ENCODE data around the gene LSMEM2.
"Not testable (repeated sequence)": the region's sequence is repeated elsewhere in the genome, so short reads cannot be mapped to it uniquely, and the experiment has no call there.

LSMEM2 gene

DNA sequence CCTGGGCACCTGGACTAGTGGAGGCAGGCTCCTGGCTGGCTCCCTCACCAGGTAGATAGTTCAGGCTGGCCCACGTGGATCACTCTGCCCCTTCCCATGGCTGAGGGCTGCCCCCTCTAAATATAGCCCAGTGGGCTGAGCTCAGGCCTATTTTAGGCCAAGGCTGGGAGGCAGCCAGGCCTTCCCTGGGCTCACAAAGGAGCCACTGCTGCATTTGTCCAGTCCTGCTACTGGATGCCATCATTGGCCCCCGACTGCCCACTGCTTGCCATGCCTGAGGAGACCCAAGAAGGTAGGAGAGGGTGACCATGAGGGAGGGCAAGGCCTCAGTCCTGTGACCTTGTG lies at the start of gene LSMEM2:
Gene LSMEM2, plus strand, starts transcription at position 208 of the 345 bp plus-strand sequence. Its CDS starts 27 bp downstream, at position 235.
- DNase-seq, result no peak

DNA sequence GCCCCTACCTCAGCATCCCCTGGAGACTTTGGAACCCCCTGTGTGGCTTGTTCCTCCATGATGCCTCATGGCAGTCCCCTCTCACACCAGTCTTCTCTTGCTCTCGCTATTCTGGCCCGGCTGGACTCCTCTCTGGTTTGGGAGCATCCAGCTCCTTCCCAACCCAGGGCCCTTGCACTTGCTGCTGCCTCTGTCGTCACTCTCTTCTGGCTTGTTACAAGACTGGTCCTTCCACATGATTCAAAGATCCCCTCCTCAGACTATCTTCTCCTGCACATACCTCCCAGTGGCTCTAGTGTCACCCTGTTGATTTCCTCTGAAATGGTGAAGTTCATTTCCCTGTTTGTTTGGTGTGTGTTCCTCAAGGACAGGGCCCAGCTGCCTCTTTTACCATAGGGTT lies 49.4 kb upstream of the LSMEM2 start:
- DNase-seq, result no peak

DNA sequence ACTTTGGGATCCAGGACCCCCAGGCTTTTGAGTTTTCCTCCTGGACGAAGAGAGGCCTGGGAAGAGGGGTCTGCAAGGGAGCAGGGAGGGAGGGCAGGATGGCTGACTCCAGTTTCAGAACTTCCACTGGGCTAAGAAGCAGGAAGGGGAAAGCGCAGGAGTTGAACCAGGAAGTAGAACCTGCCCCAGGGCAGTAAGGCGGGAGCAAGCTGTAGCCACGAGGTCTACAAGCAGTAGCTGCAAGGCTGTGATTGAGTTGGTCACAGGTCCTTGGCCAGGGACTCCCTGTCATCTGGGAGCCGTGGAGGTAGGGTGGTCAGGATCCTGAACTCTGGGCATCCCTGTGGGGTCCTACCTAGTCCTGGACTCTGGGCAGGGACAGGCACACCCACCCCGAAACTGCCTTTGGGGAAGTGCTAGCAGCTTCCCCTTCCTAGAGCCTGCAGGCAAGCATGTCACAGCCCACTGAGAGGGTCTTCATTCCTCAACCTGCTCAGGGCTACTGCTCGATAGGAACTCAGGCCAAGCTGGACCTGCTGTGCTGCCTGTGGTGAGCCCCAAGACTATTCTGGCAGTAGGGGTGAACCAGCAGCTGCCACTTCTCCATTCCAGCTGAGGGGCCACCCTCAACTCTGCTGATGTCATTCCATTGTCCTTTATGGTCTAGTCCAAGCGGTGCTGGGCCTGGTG lies 48.6 kb upstream of the LSMEM2 start:
- DNase-seq, result no peak

DNA sequence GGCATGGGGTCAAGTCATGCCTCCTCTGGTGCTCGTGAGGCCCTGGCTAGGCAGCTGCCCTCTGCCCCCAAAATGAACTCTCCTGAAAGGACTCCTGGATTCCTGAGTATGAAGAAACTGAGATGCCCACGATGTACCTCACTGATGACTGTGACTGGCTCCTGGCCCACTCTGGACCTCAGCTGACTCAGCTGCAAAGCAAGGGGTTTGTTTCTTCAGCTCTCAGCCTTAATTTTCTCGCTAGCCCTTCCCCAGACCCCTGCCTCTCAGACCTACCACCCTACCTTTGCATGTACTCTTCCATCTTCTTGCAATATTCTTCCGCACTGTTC lies 48.1 kb upstream of the LSMEM2 start:
- no peak for DNase-seq

DNA sequence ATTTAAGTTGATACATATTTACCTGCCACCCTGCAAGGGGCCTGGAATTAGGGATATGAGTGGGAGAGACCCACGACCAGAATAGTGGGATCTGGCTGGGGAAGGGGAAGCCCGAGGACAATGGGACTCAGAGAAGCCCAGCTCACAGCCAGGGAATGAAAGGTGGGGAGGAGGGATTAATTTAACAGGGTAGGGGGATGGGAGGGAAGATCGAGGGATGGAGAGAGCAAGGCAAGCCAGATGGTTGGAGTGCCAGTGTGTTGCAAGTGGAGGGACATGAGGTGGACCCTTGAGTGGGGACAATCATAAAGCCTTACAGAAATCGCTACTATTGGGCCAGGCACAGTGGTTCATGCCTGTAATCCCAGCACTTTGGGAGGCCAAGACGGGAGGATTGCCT lies 47.3 kb upstream of the LSMEM2 start:
- DNase-seq, result no peak

DNA sequence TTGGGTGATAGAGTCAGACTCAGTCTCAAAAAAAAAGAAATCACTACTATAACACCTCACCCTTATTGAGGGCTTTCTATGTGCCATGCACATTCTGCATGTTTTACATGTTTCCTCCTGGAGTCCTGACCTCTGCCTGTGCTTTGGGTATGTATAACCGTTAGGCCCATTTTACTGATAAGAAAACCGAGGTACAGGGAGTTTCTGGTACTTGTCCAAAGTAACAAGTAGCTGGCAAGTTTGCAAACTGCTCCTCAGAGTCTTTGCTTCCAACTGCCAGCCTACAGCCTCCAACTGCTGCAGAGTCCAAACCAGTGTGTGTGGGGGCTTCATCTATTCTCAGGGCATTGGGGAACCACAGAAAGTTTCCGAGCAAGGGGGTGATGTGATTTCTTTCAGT lies 46.6 kb upstream of the LSMEM2 start:
- DNase-seq, result no peak

DNA sequence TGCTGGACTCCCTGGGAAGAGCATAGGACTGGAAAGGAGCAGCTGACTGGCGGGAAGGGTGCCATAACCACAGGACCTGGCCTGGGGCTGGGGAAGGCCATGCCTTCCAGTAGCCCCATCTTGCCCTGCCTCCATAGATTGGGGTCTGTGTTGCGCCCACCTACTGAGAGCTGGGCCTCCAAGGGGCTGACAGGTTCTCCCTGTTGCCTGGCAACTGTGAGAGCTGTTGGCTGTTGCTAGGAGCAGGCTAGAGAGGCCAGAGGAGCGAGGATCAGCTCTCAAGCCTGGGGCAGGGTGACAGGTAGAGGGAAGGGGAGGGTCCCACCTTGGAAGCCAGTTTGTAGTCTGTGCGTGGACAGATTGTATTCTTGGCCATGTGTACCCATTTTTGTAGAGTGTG lies 45.7 kb upstream of the LSMEM2 start:
- no peak for DNase-seq

DNA sequence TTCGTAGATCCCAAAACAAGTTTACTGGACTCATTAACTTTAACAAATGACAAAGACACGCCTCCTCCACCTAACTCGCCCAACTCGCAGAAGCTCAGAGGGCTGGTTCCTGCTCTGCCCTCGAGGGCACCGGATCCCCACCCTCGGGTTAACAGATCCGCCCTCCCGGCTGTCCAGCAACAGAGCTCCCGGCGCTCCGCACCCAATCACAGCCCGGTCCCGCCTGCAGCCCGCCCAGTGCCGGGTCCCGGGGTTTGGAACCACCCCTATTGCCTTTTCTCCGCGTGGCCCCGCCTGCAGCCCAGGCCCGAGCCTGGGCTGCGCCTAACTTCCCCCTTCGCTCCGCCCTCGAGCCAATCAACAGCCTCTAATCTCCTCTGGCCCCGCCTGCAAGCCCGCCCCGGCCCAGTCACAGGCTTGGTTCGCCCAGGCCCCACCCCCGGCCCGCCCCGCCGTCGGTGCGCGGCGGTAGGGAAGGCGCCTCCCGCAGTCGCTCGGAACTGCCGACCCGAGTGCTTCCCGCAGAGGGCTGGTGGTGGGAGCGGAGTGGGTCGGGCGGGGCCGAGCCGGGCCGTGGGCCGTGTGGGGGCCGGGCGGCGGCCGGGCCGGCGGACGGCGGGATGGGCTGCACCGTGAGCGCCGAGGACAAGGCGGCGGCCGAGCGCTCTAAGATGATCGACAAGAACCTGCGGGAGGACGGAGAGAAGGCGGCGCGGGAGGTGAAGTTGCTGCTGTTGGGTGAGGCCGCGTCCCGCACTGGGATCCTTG lies 43.0 kb upstream of the LSMEM2 start, which contains the start of gene GNAI2:
Gene GNAI2, plus strand, starts transcription at position 489 of the 768 bp plus-strand sequence. Its CDS starts 132 bp downstream, at position 621.
- DNase-seq, result peak; percentile 100

DNA sequence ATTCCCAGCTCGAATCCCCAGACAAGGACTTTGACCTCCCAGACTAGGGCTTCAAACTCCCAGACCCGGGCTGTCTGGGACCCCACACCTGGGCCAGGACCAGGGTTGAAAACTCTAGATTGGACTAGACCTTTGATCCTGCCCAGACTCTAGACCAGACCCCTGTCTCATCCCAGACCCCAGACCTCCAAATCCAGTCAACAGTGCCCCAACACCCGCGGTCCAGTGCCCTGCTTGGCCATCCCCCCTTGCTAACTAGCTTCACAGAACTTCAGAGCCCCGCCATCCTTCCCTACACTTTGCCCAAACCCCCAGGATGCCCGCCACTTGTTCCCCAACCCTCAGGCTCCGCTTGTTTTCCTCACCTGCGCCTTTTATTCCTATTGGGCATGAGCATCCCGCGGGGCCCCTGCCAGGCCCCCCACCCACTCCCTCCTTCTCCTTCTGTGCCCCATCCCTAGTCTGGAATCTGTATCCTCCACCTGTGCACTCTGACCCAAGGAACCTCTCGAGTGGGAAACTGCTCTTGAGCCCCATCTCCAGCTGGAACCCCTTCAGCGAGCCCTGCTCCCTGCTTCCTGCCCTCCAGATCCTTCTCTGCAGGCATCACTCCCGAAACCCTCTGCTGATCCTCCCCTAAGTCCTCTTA lies 42.3 kb upstream of the LSMEM2 start:
- no peak for DNase-seq

DNA sequence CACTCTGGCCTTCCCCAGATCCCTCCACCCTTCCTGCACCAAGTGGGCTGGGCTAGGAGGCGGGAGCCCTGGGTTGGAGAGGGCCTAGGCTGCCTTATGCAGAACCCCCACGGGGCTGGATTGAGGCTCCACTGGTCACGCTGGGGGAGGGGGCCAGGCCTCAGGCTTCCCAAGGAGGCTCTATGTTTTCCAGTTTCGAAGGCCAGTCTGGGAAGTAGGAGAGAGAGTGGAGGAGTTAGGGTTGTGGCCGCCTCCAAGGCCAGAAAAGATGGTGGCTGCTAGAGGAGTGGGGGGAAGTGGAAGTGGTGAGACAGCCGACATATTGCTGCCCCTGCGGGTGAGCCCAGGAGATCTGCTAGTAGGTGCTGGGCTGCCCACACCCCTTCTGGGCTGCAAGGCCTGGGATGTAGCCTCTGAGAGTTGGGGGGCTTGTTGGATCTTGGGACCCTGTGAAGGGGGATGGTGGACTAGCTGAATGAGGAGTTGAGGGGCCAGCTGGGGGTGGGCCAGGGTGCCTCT lies 41.7 kb upstream of the LSMEM2 start:
- DNase-seq, result no peak

DNA sequence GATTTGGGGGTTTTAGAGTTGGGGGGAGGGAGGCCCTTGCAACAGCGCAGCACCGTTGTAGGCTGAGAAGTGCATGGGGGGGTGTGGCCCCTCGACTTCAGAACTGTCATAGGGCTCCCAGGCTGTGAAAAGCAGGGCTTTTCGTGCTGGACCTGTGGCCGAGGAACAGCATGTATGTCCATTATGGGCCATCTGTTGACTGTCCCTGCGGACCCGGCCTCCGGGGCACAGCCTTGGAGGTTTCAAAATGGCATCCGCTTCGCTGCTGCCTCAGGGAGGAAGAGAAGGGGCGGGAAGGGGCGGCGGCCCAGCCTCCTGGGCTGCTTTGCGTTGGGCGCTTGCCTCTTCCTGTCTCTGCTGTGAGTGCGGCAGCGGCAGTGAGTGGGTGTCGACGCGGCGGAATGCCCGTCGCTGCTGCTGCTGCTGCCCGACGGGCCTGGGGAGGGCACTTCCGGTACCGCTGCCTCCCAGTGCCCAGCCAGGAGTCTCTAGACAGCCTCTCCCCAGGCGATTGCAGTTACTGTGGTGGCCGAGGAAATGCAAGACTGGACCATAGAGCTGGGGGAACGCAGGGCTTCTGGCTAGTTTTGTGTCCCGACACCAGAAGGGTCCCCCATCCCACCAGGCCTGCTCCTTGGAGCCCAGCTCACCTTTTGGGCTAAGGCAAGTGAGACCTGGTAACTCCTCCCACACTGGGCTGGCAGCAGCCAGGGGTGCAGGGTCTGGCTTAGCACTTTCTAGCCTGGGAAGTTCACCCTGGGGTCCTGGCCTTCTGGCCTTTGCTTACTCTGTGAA lies 40.9 kb upstream of the LSMEM2 start:
- peak; percentile 95 for DNase-seq

DNA sequence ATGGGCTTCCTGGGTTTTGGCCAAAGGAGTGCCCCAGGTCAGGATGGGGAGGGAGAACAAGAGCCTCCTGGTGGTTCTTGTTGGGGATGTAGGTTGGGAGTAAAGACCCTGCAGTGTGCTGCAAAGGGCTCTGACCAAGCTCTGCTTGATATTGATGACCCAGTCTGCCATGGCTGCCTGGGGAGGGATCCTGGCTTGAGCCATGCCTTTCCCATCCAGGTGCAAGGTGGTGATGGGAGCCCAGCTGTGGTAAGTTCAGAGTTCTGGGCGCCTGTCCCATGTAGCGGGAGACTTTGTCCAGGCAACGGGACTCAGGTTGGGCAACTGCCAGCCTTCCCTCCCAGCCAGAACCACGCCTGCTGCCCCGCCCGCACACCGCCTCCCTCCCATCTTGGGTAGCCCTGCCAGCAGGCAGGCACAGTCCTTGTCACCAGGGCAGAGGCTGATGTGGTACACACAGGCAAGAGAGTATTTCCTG lies 40.3 kb upstream of the LSMEM2 start:
- DNase-seq, result no peak

DNA sequence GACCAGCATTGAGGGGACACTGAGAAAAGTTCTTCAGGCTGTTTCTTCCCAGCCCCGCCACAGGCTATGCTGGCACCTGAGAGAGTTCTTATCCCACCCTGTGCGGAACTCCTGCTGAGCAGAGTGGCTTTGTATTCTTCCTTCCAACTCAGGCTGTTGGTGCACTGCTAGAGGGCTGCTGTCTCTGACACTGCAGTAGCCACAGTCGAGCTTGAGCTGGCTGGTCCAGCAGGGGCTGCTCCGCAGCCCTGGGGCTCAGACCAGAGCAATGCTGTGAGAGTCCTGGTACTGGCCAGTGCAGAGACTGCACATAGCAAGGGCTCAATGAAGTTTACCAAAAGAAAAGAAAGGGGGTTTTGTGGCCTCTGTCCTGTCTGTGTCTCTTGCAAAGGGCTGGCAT lies 39.2 kb upstream of the LSMEM2 start:
- DNase-seq, result no peak

DNA sequence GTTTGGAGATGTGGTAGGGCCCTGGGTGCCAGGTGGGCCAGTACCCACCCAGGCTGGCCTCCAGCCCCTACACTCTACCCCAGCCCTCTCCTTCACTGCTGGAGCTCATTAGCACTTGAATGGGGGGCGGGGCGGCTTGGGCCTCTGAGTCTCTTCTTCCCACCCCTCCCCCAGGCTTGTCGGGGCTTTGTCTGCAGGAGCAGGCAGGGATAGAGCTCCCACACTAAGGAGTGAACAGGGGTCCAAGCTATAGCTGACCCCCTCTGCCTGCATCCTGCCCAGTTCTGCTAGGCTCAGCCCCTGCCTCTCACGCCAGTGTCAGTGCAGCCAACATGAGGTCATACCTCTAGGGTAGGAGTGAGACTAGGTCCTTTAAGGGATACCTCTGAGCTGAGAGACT lies 37.7 kb upstream of the LSMEM2 start:
- DNase-seq, result no peak

DNA sequence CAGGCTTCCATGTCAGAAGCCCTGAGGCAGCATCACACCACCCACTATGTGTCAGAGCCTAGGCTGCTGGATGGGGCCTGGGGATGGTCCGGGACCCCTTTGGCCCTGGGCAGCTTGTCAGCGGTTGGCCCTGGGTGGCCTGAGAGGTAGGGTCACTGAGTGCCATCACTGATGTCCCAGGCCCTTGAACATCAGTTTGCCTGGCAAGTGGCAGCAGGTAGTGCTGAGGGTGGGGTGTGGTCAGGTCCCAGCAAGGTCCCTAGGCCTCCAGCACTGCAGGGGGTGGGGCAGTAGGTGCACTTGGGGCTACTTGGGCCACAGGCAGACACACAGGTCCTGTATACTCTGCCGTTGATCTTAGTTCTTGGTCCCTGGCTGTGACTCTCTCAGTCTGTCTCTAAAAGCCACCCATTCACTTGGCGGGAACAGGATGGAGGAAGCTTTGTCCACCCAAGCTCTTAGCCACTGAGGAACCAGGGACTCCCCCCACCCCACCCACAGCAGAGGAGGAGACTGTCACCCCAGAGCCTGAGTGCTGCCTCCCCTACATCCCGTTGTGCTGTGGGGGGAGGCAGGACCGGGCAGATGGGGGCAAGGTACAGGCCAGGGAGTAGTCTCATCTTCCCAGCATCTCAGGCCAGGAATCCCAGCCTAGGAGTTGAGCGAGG lies 37.0 kb upstream of the LSMEM2 start:
- no peak for DNase-seq

DNA sequence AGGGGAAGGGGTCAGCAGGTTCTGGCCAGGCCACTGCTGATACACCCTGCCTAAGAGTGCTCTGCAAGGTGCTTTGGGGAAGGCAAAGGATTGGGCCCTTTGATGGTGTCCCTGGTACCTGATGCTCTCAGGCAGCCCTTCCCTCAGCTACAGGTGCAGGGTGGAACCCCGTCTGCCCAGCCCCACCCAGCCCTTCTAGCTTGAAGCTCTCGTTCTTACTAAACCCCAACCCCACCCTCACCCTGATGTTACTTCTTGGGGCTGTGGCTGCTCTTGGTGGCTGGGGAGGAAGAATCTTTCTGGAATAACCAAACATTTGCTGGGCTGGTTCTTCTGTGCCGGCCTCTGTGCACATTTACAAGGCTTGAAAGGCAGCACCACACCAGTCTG lies 36.5 kb upstream of the LSMEM2 start:
- no peak for DNase-seq

DNA sequence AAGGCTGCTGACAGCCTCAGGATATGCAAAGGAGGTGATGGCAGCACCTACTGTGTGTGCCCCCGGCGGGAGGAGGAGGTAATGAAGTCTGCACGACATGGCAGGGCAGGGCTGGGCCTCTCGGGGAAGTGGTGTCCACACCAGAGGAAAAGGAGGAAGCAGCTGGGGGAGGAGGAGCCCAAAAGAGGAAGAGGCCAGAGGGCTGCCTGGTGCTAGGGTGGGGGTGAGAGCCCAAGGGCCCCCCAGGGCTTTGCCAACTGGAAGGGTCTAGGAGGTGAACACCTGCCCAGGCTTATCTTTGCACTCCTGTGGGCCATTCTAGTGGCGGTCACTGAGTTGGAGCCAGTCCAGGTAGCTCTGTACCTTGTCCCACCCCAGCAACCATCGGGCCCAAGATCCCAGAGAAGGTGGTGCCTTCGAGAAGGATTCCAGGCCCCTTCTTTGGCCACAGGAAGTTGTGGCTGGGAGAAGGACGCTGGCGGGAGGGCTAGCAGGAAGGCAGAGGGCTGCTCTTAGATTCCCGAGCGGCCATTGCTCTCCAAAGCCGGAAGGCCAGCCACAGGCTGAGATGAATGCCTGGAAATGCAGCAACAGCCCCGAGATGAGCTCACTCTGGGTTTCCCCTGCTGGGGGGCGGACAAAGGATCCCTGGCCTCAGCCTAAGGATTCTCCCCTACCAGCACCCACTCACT lies 35.9 kb upstream of the LSMEM2 start:
- DNase-seq, result no peak

DNA sequence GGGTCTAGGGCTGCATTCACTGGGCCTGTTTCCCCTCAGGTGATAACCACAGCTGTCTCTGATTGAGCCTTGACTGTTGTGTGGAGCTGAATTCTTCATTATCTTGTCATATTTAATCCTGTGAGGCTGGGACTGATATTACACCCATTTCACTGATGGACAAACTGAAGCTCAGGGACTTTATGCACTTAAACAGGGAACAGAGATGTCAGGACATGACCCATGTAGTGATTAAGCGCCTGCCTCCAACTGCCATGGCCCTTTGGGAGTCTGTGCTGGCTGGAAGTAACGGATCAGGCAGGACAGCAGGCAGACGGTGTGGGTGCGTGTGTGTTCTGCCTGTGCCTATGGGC lies 35.4 kb upstream of the LSMEM2 start:
- DNase-seq, result no peak

DNA sequence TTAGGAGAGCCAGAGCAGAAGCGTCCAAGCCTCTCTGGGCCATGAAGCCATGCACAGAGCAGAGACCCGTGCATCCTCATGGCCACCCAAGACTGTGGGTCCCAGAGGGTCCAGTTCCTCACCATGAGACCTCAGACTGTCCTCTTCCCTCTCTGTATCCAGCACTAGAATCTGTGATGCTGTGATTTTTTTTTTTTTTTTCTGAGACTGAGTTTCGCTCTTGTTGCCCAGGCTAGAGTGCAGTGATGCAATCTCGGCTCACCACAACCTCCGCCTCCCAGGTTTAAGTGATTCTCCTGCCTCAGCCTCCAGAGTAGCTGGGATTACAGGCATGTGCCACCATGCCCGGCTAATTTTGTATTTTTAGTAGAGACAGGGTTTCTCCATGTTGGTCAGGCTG lies 34.1 kb upstream of the LSMEM2 start:
- DNase-seq, result not testable (repeated sequence)

DNA sequence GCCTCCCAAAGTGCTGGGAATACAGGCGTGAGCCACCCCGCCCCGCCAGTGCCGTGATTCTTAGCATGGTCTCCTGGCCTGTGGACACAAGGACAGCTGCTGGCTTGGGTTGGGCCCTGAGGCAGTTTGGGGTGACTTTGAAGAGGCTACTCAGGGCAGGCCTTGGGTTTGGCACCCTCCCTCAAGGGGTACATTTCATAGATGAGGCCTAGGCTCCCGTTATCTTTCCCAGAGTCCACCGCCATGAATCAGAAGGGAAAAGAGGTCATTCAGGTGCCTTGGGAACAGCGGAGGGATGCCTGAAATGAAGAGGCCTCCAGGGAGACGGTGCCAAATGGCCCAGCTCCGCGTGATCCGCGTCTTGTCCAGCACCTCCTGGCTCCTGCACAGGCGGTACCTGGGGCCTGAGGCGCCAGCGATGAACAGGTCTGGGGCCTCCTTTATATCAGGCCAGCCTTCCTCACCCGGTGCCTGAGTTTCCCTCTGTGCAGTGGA lies 33.6 kb upstream of the LSMEM2 start:
- DNase-seq, result no peak

DNA sequence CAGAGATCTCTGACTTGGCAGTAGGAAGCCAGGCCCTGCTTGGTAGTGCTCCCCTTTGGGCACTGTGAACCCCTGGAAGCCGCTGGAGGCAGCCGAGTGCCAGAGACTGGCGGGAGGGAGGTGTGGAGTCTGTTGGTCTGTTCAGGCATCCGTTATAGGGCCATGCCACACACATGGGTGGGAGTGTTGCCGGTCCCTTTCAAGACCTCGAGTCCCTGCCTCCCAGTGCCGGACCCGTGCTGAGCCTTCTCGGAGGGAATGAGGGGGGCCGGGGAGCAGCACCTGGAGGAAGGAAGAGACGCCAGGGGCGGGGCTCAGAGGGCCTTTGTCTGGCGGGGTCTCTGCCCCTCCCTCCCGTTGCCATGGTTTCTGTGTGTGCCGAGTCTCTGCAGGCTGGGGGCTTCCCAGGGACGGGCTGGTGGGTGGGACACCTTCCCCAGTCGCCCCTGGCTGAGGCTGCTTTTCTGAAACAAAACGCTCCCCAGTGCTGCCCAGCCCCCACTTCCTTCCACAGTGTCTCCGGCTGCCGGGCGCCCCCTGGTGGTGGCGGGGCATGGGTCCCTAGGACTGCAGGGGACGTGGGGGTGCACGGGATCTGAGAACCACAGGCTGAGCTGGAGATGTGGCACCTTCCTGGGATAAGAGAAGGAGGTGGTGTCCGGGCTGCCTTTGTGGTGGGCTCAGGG lies 32.9 kb upstream of the LSMEM2 start:
- DNase-seq, result peak; percentile 86
